HG03196 (cell line): ENCODE results near the gene USP37.

ENCODE experiments used
- ATAC-seq: cut with Tn5 transposase; IDR thresholded peaks from one replicate; pipeline ENCODE4 v1.9.1; 2021; ENCODE audit not compliant: unreplicated experiment

USP37 gene

DNA sequence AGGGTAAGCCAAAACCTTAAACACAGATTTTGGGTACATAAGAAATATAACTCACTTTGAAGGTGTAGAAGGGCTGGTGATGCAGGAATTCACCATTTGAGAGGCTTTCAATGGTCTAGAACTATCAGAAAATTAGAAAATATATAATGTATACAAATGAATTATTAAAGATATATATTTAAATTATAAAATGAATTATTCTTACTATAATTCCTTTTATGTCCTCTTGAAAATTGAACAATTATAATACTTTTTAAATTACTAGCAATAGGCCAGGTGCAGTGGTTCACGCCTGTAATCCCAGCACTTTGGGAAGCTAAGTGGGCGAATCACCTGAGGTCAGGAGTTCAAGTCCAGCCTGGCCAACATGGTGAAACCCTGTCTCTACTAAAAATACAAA lies 88.6 kb downstream of the USP37 start:
- ATAC-seq, result no peak

DNA sequence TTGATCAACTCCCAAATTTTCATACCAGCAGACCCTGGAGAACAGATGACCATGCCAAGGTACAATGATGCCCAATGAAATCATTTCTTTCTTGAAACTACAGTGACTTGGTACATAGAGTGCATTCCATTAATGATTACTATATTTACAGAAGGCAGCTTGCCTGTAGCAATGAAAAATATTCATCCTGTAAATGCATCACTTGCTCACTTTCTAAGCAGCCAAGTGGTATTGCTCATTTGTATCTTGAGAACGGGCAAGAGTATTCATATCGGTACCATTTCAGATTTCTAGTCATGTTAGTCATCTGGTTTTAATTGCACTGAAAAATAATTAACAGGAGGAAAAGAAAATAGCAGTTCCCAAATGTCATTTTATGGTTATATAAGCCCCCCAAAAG lies 89.6 kb downstream of the USP37 start:
- no peak for ATAC-seq

DNA sequence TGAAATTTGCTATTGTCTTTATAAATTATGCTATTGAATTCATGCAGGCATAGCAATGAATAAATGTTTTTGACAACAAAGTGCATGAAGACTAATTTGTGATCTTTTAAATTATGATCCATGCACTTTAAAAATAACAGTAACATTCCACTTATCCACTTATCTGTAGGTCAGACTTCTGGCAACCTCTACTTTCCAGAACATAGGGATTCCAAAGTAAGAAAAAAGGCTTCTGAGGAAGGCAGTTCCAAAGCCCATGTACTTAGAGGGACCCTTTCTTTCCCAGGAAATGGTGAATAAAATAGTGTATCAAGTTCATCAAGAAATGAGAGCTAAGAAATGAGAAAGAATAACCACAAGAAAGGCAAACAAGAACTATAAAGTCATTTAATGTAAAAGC lies 90.9 kb downstream of the USP37 start:
- ATAC-seq, result no peak

DNA sequence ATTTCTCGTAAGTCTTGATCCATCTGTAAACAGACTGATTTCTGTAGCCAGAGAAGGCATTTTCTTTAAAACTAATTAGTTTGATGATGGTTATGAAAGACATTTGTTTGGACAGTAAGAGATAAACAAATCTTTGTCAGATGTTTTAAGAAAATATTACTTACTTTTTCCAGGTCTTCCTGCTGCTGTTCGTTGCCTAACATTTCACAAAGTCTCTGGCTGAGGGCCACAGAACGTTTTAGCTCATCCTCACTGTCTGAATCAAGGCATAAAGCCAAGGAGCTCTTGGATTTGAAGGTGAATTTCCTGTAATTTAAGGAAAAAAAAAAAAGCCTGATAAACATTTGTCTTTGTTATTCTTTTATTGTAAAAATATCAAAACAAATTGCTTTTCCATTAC lies 91.5 kb downstream of the USP37 start:
- ATAC-seq, result no peak

DNA sequence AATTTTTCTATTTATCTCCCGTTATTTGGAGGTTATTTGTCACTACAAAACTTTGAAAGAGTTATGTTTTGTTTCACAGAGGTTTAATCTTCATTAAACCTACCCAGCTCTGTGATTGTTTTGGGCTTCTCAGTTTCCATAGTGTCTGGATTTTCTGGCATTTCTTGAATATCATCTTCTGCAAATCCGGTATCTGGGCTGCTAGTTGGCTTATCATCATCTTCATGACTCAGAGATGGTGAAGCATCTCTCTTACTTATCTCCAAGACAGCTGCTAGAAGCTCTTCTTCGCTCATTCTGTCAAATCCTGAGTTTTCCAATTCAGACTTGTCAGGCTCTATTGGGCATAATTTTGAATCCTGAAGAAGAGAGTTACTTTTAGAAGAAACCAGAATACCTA lies 93.6 kb downstream of the USP37 start:
- no peak for ATAC-seq

DNA sequence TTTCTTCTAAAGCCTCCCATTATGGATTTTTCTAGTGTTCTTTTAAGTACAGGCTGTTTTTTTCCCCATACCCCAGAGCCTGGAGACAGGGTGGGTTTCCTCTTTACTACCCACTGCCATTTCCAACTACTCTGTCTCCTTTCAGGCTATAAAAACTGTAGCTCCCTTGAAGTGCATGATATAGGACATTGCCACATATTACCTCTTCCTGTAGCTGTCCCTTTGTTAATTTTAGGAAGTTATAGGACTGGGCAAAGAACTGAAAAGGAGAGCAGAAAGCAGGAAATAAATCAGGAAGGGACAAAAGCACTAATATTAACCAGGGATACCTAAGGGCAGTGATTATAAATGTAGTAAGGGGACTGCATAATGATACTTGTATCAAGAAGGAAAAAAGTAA lies 95.2 kb downstream of the USP37 start:
- no peak for ATAC-seq

DNA sequence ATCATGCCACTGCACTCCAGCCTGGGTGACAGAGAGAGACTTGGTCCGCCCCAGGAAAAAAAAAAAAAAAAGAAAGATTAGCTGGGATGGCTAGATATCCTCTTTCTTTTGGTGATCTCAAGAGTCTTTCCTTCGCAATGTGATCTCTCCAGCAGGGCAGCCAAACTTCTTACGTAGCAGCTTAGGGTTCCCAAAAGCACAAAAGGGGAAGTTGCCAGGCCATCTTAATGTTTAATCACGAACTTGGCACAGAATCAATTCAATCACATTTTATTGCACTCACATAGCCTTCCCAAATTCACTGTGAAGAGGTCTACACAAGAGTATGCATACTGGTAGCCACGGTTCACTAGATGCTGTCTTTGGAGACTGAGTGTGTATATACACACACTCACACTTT lies 96.2 kb downstream of the USP37 start:
- no peak for ATAC-seq

DNA sequence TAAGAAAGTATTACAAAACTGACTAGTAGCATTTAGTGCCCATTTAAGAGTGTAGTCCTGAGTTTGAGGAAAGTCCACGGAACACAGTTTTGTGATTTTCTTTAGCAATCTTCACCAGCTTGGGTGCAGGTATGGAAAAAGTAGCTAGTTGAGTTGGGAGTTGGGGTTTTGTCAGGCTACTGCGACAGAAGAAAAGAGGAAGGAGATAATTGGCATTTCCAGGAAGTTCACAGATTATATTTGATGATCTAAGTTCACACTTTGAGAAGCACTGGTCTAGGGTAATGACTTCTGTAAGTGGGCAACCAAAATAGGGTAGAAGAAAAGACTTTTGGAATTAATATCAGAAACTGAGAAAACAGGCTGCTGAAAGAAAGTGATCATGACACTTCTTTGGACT lies 97.1 kb downstream of the USP37 start:
- no peak for ATAC-seq

DNA sequence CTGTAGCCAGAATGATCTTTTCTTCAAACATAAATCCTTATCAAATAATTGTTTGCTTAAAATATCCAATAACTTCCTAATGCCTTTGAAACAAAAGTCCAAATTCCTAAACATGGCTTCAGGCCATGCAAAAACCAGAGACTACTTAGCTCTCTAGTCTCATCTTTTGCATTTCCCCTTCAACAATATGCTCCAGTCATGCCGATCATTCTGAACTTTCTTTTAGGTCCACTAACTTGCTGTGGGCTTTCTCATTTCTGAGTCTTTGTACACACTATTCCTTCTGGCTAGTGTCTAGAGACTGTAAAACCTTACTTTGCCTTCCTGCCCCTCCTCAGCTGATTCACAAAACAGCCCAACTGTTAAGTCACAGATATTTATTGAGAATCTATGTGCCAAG lies 97.7 kb downstream of the USP37 start:
- ATAC-seq, result no peak

DNA sequence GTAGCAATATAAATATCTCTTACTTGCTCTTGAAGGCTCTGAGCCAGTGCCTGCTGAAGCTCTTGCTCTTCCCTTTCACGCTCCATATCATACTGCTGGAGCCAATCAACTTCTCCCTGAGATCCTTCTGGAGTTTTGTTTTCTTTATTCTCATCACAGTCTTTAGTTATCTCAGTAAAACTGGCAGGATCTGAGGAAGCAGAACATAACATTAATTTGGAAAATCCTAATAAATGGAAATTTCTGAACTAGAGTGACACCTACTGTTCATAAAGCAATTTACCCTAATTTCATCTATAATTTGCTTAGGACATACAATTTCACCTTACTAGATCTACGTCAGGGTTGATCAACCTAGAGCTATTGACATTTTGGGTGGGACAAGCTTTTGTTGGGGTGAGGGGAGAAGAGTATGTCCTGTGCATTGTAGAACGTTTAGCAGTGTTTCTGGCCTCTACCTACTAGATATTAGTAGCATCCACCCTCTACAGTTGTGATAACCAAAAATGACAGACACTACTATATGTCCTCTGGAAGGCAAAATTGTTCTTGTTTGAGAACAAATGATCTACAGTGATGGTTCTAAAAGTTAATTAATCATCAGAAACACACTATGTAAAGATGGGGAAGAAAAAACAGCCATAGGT lies 102.0 kb downstream of the USP37 start:
- no peak for ATAC-seq

DNA sequence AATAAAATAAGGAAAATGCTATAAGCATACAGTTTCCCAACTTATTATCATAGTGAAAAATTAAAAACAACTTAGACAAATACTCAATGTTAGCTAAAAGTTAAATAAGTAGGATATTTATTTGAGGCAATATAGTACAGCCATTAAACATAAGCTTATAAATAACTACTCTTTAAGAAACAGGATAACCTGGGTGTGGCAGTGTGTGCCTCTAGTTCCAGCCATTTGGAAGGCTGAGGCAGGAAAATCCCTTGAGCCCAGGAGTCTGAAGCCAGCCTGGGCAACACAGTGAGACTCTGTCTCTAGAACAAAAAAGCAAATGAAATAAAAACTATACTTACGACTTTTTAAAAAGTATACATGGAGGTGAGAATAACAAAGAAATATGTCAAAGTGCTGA lies 109.6 kb downstream of the USP37 start:
- ATAC-seq, result no peak

DNA sequence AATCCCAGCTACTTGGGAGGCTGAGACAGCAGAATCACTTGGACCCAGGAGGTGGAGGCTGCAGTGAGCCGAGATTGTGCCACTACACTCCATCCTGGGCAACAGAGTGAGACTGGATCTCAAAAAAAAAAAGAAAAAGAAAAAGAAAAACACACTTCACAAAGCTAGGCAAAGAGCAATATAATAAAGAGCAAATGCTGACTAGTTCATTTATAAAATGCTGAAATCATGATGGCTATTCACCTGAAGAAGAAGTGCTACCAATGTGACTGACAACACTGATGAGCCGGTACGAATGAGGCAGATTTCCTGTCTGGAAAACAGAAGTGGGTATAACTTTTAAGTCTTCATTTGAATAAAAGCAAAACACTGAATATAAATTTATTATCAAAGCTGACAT lies 111.3 kb downstream of the USP37 start:
- ATAC-seq, result no peak

DNA sequence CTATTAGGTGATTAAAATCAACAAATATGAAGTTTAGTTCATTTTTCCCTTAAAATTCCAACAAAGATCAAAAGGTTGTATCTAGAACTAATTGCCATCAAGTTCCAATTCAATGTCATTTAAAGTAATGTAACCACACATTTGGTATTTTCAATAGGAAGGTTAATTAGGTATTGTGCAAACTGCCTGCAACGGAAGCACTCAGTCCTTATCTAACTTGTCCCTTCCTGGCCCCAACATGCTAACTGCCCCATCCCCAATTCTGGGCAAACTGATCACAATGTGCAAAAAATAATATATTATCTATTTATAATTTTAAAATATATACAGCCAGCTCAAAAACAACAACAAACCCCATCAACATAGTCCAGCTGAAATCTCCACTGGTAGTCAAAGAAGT lies 116.1 kb downstream of the USP37 start:
- no peak for ATAC-seq

DNA sequence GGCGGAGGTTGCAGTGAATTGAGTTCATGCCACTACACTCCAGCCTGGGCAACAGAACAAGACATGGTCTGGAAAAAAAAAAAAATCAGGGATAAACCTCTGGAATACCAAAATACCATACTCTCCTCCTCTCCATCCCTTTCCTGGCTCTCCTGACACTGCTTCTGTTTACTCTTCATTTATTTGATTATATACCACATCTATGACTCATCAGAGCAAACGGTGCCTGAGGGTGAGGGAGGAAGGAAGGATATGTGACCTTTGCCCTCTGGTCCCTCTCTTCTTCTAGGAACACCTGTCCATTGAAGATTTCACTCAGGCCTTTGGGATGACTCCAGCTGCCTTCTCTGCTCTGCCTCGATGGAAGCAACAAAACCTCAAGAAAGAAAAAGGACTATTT lies 119.2 kb downstream of the USP37 start:
- ATAC-seq, result no peak

DNA sequence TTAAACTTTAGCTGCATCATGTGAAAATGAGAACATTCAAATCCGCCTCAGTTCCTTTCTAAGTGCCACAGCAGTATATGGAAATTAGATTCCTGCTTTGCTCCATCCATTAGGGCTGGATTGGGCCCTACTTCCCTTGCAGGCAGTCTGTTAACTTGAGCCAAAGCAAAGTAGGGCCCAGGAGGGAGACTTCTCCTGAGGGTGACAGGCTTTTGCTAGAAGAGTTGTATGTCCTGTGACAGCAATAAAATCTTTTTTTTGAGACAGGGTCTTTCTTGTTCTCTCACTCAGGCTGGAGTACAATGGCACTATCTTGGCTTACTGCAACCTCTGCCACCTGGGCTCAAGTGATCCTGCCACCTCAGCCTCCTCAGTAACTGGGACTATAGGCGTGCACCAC lies 121.1 kb downstream of the USP37 start:
- ATAC-seq, result no peak

DNA sequence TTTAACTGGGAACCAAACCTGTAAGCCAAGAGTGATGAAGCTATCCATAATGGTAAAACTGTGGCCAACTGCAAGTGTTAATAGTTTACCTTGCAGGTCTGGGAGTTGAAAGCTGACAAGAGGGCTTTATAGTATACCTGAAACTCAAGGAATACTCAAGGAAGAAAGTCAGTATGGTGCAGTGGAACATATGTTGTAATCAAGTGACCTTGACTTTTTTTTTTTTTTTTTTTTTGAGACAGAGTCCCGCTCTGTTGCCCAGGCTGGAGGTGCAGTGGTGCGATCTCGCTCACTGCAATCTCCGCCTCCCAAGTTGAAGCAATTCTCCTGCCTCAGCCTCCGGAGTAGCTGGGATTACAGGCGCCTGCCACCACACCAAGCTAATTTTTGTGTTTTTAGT lies 121.6 kb downstream of the USP37 start:
- no peak for ATAC-seq

DNA sequence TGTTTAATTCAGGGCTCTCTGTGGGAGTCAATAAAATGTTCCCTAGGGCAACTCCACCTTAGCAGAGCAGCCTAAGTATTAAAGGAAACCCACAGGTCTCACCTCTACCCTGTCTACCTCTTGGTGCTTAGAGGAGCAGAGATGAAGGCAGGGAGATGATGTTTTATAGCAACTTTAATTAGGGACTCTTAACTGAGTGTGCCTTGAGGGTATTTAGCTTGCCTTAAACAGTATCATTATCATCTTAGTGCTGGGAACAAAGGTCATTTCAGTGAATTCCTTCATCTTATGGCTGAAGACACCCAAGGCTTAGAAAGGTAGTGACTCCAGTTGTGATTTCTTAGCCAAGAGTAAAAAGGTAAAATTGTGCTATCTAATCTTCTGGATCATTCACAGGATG lies 122.5 kb downstream of the USP37 start:
- no peak for ATAC-seq

DNA sequence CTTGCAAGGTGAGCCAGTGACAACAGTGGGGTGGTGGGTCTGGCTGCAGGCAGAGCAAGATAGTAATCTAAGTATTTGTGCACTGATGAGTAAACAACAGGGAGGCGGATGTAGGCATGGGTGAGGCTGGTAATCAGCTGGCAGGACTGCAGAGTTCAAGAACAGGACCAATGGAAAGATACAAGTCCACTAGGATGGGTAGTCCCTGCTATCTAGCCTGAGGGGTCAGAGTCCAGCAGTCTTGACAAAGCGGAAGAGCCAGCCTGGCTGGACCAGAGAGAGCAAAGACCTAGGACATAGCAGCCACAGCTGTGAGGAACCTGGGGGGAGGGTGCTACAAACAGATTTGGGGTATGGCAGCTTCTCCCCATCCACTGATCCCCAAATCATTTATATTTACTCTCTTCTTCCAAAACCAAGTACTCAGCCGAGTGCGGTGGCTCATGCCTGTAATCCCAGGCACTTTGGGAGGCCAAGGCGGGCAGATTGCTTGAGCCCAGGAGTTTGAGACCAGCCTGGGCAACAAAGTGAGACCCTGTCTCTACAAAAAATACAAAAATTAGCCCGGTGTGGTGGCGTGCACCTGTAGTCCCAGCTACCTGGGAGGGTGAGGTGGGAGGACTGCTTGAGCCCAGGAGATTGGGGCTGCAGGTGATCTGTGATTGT lies 123.3 kb downstream of the USP37 start:
- ATAC-seq, result no peak

DNA sequence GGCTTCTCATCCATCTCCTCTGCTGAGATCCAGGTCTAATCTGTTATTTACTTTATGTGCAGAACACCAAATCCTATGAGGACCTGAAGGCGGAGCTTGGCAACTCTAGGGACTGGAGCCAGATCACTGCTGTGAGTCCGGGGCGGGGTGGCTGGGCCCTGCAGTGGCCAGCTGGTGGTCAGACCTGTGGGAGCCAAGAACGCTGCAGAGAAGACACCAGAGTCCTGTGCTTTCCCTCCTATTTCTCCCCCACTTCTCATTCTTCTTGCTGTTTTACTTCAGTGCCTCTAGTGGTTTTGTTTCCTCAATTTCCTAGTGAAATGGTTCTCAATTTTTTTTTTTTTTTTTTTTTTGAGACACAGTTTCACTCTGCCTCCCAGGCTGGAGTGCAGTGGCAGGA lies 129.6 kb downstream of the USP37 start:
- ATAC-seq, result no peak

DNA sequence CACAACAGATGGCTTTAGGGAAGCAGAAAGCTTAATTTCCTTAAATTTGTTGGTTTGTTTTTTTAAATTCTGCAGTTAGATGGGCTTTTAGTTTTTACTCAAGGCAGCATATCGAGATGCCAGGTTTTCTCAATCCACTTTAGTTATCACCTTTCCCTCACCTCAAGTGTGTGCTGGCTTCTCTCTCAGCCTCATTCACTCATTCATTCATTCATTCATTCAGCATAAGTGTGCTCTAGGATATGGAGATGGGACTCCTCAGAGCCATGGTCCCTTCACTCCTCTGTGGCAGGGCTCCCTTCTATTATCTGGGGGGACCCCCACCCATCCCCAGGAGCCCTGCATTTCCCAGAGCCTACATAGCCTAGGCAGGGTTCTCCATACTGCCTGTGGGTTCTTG lies 130.2 kb downstream of the USP37 start:
- ATAC-seq, result no peak

DNA sequence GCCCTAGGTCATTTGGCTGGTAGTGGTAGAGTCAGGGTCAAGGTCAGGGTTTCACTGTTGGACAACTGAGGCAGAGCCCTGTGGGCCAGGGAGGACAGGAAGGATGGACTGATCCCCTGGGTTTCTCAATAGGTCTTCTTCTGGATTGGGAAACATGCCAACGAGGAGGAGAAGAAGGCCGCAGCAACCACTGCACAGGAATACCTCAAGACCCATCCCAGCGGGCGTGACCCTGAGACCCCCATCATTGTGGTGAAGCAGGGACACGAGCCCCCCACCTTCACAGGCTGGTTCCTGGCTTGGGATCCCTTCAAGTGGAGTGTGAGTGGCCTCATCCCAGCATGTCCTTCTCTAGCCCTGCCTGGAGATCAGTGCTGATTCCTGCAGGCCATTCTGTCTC lies 131.2 kb downstream of the USP37 start:
- no peak for ATAC-seq

DNA sequence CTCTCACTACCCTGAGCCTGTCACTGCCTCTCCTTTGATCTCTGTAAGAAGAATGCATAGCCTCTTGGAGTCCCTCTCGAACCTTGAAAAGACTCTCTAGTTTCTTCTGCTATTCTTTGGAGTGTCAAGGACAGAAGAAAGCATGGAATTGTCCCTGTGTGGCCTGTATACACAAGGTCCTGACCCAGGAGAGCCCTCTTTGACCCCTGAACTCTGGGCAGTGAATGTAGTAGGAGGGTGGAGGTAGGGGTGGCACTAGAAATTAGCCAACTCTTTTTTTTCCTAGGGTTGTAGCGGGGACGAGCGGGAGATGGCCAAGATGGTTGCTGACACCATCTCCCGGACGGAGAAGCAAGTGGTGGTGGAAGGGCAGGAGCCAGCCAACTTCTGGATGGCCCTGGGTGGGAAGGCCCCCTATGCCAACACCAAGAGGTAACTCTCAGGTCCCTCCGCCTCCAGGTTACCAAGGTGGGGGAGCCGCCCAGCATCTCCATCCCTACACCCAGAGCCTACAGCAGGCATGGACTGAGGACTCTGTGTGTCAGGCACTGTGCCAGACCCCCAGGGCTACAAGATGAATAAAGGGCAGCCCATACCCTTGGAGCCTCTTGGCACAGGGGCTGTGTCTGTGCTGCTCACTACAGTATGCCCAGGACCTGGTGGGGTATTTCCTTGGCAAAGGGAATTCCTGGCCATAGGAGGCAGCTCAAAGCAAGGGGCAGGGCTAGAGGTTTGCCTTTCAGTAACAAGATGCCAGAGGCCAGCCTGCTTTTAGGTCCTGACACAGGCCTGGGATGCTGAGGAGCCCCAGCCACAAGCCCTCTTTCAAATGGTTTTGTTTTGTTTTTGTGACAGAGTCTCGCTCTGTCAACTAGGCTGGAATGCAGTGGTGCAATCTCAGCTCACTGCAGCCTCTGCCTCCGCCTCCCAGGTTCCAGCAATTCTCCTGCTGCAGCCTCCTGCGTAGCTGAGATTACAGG lies 132.9 kb downstream of the USP37 start:
- no peak for ATAC-seq
